Neural progenitor cell (in vitro differentiated cells): Measurements from ENCODE around the gene COPS3. TPM values are rescaled to one million over a fixed set of nuclear protein-coding genes. Genes with fewer than 3 reads are reported as not detected.

ENCODE experiments used
- DNase-seq: peaks from one replicate; pipeline ENCODE4 v3.0.0-alpha.2; 2016; ENCODE audit warnings: low spot score
- H2AFZ ChIP-seq: fragments of 200-600 bp; sonication (generic); replicated peaks from 2 replicates; pipeline ENCODE4 v1.6.1; 2016; ENCODE audit warnings: antibody characterized with exemption
- H3F3A ChIP-seq: fragments of 200-600 bp; sonication (generic); 2 replicates; pipeline ENCODE4 v1.6.1; 2016; ENCODE audit warnings: antibody characterized with exemption, low read depth
- H3K27ac ChIP-seq: fragments of 200-600 bp; sonication (generic); 2 replicates; pipeline ENCODE4 v1.5.1; 2016; ENCODE audit warnings: mild to moderate bottlenecking
- H3K27me3 ChIP-seq: fragments of 200-600 bp; sonication (generic); 2 replicates; pipeline ENCODE4 v1.6.1; 2016; ENCODE audit warnings: mild to moderate bottlenecking, moderate library complexity
- H3K36me3 ChIP-seq: fragments of 200-600 bp; sonication (generic); 2 replicates; pipeline ENCODE4 v1.5.1; 2016
- H3K4me1 ChIP-seq: fragments of 200-600 bp; sonication (generic); 2 replicates; pipeline ENCODE4 v1.6.1; 2016; ENCODE audit warnings: mixed run types
- H3K4me2 ChIP-seq: fragments of 200-600 bp; sonication (generic); 2 replicates; pipeline ENCODE4 v1.6.1; 2016
- H3K4me3 ChIP-seq: fragments of 200-600 bp; sonication (generic); 2 replicates; pipeline ENCODE4 v1.5.1; 2016
- H3K79me2 ChIP-seq: fragments of 200-600 bp; sonication (generic); 2 replicates; pipeline ENCODE4 v1.6.1; 2016; ENCODE audit warnings: low read depth
- H3K9ac ChIP-seq: fragments of 200-600 bp; sonication (generic); 2 replicates; pipeline ENCODE4 v1.6.1; 2016
- H3K9me3 ChIP-seq: fragments of 200-600 bp; sonication (generic); 2 replicates; pipeline ENCODE4 v1.5.1; 2016; ENCODE audit warnings: low read depth
- H4K20me1 ChIP-seq: fragments of 200-600 bp; sonication (generic); 2 replicates; pipeline ENCODE4 v1.6.1; 2016; ENCODE audit warnings: low read depth
- H3K27ac Mint-ChIP-seq: 3 replicates; pipeline ENCODE4 v1.8.0; 2021; ENCODE audit warnings: mixed read lengths
- H3K27me3 Mint-ChIP-seq: 2 replicates; pipeline ENCODE4 v1.8.0; 2022; ENCODE audit warnings: low read depth, mild to moderate bottlenecking, inconsistent platforms, moderate library complexity, mixed read lengths; ENCODE audit not compliant: insufficient read depth
- H3K36me3 Mint-ChIP-seq: 3 replicates; pipeline ENCODE4 v1.8.0; 2021; ENCODE audit warnings: mixed read lengths
- H3K4me1 Mint-ChIP-seq: 3 replicates; pipeline ENCODE4 v1.8.0; 2021; ENCODE audit warnings: mixed read lengths
- H3K4me3 Mint-ChIP-seq: 3 replicates; pipeline ENCODE4 v1.8.0; 2021; ENCODE audit warnings: mild to moderate bottlenecking, moderate library complexity, mixed read lengths
- H3K9me3 Mint-ChIP-seq: 3 replicates; pipeline ENCODE4 v1.8.0; 2020; ENCODE audit warnings: mixed read lengths
- EZH2 ChIP-seq: fragments of 200-600 bp; sonication (generic); IDR thresholded peaks from 2 replicates; pipeline ENCODE4 v1.6.1; 2017; ENCODE audit warnings: antibody characterized with exemption, mild to moderate bottlenecking, moderate library complexity
- EZH2phosphoT487 ChIP-seq: fragments of 200-600 bp; sonication (generic); IDR thresholded peaks from 2 replicates; pipeline ENCODE4 v1.6.1; 2017; ENCODE audit warnings: antibody characterized with exemption
- total RNA-seq: library from RNA; depleted of rRNA; stranded (reverse); fragments of >200 nt; gene quantifications from 2 replicates; pipeline ENCODE4 v1.2.3, GENCODE V29; 2015; ENCODE audit warnings: low replicate concordance
- TF ChIP-seq, protein P1 (sequence below): fragments of 200-600 bp; sonication (generic); IDR thresholded peaks from 2 replicates; pipeline ENCODE4 v1.5.1; 2017; ENCODE audit warnings: antibody characterized with exemption, mild to moderate bottlenecking

The COPS3 gene
- total RNA-seq, 1 donor from 2014 or later: 113 TPM

DNA sequence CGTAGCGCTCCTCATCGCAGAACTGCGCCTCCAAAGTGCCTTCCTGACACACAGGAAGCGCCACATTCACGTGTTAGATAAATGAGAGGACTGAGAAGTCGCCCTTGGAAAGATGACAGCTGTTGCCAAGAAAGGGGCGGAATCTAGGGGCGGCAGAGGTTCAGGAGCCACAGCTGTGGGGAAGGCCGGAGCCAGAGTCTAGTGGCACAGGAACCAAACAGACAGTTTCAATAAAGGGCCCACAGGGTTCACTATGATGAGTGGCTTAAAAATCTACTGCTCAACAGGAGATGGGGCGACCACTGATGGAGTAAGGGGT, 48.8 kb downstream of the COPS3 start:
- peaks cover 22% of the 10 kb centered on the region for H4K20me1 ChIP-seq
- no peaks in the 10 kb centered on the region for H3K36me3 ChIP-seq
- TF ChIP-seq EZH2: no peak
- TF ChIP-seq, protein P1, sequence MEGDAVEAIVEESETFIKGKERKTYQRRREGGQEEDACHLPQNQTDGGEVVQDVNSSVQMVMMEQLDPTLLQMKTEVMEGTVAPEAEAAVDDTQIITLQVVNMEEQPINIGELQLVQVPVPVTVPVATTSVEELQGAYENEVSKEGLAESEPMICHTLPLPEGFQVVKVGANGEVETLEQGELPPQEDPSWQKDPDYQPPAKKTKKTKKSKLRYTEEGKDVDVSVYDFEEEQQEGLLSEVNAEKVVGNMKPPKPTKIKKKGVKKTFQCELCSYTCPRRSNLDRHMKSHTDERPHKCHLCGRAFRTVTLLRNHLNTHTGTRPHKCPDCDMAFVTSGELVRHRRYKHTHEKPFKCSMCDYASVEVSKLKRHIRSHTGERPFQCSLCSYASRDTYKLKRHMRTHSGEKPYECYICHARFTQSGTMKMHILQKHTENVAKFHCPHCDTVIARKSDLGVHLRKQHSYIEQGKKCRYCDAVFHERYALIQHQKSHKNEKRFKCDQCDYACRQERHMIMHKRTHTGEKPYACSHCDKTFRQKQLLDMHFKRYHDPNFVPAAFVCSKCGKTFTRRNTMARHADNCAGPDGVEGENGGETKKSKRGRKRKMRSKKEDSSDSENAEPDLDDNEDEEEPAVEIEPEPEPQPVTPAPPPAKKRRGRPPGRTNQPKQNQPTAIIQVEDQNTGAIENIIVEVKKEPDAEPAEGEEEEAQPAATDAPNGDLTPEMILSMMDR: no peak
- no peak for TF ChIP-seq EZH2phosphoT487
- H3K4me1 ChIP-seq: peaks cover 9% of the 10 kb centered on the region
- H3F3A ChIP-seq: no peaks in the 10 kb centered on the region
- peaks cover 19% of the 10 kb centered on the region for H3K4me1 Mint-ChIP-seq
- H3K27ac ChIP-seq: no peak overlapping the region
- no peak overlapping the region for H3K4me3 ChIP-seq
- H3K9me3 ChIP-seq: no peaks in the 10 kb centered on the region
- H3K4me2 ChIP-seq: no peak overlapping the region
- H3K9ac ChIP-seq: no peak overlapping the region
- no peaks in the 10 kb centered on the region for H3K27me3 ChIP-seq
- no peaks in the 10 kb centered on the region for H3K9me3 Mint-ChIP-seq
- no peak overlapping the region for H3K4me3 Mint-ChIP-seq
- H3K36me3 Mint-ChIP-seq: peaks cover 9% of the 10 kb centered on the region
- no peak overlapping the region for H2AFZ ChIP-seq
- H3K27ac Mint-ChIP-seq: peak overlapping the region; percentile 26
- no peaks in the 10 kb centered on the region for H3K27me3 Mint-ChIP-seq
- DNase-seq: no peak
- H3K79me2 ChIP-seq: peaks cover 44% of the 10 kb centered on the region

DNA sequence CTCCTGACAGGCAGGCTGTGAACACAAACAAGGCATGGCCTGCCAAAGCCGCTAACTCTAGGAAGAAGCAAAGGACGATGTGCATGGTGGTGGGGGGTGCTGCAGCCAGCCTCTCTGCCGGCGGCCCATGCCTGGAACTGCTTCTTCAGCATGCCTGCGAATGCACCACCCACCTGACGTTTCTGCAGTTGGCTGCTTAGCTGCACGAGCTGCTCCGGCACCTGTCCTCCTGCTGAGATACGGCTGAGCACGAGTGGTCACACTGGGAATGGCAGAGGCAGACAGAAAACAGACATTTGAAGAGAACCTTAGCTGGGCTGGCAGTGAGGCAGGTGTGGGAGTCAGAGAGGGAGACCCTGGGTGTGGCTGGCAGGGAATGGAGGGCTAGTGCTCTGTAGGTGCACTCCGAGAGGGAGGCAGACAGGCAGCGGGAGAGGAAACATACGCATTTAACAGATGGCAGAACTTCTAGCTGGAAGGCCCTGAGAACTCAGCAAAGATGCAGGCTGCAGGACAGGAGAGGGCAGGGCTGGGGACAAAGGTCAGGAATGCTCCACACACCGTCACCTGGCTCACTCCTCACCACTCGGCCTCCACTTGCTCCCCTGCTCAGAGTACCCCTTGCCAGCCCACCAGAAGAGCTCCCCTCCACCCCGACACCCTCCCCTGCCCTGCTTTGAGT, 49.3 kb downstream of the COPS3 start:
- Histone ChIP-seq H3K4me1 (peaks cover 9% of the 10 kb centered on the region), H3K9ac (no peak overlapping the region), H3K9me3 (no peaks in the 10 kb centered on the region), H3F3A (no peaks in the 10 kb centered on the region), H3K79me2 (peaks cover 43% of the 10 kb centered on the region), H3K27ac (no peak overlapping the region), H3K27me3 (no peaks in the 10 kb centered on the region), H2AFZ (no peak overlapping the region), H3K36me3 (no peaks in the 10 kb centered on the region), H3K4me2 (no peak overlapping the region), H4K20me1 (peaks cover 22% of the 10 kb centered on the region), H3K4me3 (no peak overlapping the region)
- TF ChIP-seq EZH2 (no peak), EZH2phosphoT487 (no peak)
- TF ChIP-seq, protein P1: no peak
- Mint-ChIP-seq H3K27ac (no peak overlapping the region), H3K4me3 (peak overlapping the region; percentile 24), H3K9me3 (no peaks in the 10 kb centered on the region), H3K4me1 (peaks cover 19% of the 10 kb centered on the region), H3K36me3 (peaks cover 9% of the 10 kb centered on the region), H3K27me3 (peaks cover 2% of the 10 kb centered on the region)
- DNase-seq: no peak

DNA sequence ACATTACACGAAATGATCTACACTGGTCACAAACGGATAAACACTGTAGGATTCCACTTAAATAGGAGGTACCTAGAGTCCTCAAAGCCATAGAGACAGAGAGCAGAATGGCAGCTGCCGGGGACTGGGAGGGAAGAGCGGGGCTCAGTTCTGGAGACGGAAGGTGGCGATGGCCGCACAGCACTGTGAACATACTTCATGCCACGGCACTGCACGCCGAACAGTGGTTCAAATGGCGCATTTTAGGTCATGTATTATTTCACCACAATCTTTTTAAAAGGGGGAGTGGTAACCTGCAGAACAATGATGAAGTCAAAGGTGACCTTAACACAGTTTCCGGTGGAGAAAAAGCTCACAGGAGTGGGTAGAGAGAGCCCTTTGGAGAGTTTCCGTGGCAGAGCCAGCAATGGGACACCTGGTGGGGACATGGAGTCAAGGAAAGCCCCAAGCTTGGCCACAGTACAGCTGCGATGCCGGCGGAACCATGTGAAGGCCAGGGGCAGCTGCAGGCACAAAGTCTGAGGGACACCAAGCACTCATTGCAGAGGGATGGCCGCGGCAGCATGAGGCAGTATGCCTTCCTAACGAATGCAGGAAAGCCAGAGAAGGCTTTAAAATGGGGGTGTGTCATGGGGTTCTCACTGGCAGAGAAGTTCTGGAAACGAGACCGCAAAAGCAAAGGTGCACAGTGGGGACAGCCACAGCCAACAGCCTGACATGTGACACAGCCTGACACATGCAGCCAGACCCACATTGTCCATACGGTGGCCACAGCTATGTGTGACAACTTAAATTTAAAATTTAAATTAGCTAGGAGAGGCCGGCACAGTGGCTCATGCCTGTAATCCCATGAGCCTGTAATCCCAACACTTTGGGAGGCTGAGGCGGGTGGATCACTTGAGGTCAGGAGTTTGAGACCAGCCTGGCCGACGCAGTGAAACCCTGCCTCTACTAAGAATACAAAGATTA, 51.3 kb downstream of the COPS3 start:
- Histone ChIP-seq H3K27me3 (no peaks in the 10 kb centered on the region), H3F3A (no peaks in the 10 kb centered on the region), H3K9me3 (no peaks in the 10 kb centered on the region), H3K79me2 (peaks cover 22% of the 10 kb centered on the region), H3K27ac (no peak overlapping the region), H3K4me2 (no peak overlapping the region), H3K36me3 (no peaks in the 10 kb centered on the region), H4K20me1 (peaks cover 8% of the 10 kb centered on the region), H3K4me1 (no peaks in the 10 kb centered on the region), H2AFZ (no peak overlapping the region), H3K4me3 (no peak overlapping the region), H3K9ac (no peak overlapping the region)
- peaks cover 4% of the 10 kb centered on the region for H3K4me1 Mint-ChIP-seq
- no peak overlapping the region for H3K27ac Mint-ChIP-seq
- TF ChIP-seq EZH2phosphoT487 (no peak), EZH2 (no peak)
- TF ChIP-seq, protein P1: no peak
- peaks cover 2% of the 10 kb centered on the region for H3K27me3 Mint-ChIP-seq
- DNase-seq: no peak
- no peaks in the 10 kb centered on the region for H3K9me3 Mint-ChIP-seq
- H3K36me3 Mint-ChIP-seq: peaks cover 17% of the 10 kb centered on the region
- no peak overlapping the region for H3K4me3 Mint-ChIP-seq
